DMS 273 (cell line): ENCODE data around the gene FBXO27.
A peak's percentile ranks its signal among the peaks of the same experiment; 100 is the strongest.
"Not testable (repeated sequence)": the region's sequence is repeated elsewhere in the genome, so short reads cannot be mapped to it uniquely, and the experiment has no call there.

Experiments used
- DNase-seq: peaks from one replicate; lab custom pipeline; 2025; ENCODE audit not compliant: unreplicated experiment; lab: John Stamatoyannopoulos, UW

The FBXO27 gene

DNA sequence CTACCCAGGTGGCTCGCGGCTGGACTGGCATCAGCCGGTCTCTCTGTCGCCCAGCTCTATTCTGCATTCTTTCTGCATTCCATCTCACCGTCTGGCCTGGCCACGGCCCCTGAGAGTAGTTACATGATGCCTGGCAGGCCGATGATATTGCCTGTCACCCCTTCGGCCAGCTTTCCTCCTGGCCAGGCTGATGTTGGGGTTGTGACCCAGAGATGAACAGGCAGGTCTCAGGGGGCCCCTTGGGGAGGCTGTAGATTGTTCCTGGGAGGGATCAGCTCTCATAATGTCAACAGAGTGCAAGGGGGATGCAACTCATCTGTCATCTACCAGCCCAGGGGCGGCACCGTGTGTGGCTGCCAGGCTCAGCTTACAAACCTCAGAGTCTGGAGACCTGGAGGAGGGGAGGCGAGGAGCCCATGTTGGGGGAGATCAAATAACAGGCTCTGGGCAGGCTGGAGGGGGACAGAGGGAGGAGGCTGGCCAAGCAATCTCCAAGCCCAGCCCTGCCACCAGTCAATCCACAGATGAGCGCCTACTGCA is 43.2 kb downstream of the FBXO27 start:
- DNase-seq = peak; percentile 88

DNA sequence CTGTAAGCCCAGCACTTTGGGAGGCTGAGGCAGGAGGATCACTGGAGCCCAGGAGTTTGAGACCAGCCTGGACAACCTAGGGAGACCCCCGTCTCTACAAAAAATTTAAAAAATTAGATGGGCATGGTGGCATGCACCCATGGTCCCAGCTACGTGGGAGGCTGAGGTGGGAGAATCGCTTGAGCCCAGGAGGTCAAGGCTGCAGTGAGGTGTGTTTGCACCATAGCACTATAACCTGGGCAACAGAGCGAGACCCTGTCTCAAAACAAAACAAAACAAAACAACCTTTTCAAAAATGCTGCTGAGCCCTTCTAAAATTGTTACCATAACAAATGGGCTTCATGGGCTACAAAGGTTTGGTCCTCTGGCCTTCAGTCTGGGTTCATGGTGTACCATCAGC is 43.7 kb downstream of the FBXO27 start:
- not testable (repeated sequence) for DNase-seq

DNA sequence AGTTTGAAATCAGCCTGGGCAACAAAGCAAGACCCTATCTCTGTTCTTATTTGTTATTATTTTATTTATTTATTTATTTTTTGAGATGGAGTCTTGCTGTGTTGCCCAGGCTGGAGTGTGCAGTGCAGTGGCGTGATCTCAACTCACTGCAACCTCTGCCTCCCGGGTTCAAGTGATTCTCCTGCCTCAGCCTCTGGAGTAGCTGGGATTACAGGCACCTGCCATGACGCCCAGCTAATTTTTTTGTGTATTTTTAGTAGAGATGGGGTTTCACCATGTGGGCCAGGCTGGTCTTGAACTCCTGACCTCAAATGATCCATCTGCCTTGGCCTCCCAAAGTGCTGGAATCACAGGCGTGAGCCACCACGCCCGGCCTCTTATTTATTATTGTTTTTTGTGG is 44.6 kb downstream of the FBXO27 start:
- not testable (repeated sequence) for DNase-seq

DNA sequence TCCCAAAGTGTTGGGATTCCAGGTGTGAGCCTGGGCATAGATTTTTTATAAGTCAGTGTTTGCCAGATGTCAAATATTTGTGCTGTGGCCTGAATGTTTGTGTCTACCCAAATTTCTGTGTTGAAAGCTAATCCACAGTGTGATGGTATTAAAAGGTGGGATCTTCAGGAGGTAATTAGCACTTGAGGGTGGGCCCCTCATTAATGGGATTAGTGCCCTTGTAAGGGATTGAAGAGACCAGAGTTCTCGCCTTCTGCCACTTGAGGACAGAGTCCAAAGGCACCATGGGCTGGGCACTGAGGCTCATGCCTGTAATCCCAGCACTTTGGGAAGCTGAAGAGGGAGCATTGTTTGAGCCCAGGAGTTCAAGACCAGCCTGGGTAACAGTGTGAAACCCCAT is 47.1 kb downstream of the FBXO27 start:
- no peak for DNase-seq

DNA sequence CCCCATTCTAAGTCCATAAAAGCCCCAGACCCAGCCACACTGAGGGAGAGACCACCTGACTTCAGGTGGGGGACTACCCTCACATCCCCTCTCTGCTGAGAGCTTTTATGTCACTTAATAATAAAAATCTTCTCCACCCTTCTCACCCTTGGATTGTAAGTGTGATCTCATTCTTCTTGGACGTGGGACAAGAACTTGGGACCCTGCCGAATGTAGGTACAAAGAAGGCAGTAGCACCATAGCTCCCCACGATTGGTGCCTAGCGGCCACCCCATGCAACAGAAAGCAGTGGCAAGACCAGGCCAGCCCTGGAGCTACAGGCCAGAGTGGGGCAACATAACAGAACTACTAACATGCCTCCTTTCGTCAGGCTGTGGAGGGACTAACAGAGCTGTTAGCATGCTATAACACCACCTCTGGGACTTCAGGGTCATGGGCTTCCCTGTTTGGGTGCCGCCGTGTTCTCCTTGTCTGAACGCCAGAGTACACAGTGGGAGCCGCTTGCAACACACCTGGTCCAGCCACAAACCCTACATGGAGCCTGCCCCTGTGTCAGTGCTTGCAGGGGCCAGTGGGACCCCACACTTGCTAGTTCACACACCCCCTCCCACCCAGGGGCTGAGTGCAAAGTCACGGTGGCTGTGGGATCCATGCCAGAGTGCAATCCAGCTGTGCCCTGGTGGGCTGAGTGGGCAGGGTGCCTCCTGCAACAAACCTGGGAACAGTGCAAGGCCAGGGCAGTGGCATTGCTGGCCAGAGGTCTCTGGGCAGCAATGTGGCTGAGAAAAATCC is 51.6 kb downstream of the FBXO27 start:
- DNase-seq = no peak

DNA sequence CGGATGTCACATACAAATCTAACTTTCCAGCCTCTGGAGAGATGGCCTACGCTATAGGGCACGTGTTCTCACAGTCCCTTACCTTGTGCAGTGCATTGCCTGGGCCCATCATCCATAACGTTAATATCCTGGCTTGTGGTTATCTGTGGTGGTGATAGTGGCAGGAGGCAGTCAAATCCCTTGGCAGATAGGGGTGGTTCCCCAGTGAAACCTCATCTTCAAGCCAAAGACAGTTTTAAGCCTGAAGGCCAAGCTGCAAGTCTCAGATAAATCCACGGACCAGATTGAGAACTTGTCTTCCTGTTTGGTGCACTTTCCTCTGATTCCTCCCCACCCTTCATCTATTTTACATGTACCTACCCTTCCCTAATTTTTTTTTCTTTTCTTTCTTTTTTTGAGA is 52.5 kb downstream of the FBXO27 start:
- DNase-seq = no peak

DNA sequence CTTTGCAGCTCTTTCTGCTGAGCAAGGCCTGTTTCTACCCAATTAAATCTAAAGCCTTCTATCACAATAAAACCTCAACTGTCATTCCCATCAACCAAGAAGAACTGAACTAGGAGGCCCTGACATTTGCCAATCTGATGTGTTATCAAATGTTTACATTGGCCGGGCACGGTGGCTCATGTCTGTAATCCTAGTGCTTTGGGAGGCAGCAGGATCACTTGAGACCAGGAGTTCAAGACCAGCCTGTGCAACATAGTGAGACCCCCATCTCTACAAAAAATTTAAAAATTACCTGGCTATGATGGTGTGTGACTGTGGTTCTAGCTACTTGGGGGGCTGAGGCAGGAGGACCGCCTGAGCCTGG is 54.0 kb downstream of the FBXO27 start:
- DNase-seq = no peak

DNA sequence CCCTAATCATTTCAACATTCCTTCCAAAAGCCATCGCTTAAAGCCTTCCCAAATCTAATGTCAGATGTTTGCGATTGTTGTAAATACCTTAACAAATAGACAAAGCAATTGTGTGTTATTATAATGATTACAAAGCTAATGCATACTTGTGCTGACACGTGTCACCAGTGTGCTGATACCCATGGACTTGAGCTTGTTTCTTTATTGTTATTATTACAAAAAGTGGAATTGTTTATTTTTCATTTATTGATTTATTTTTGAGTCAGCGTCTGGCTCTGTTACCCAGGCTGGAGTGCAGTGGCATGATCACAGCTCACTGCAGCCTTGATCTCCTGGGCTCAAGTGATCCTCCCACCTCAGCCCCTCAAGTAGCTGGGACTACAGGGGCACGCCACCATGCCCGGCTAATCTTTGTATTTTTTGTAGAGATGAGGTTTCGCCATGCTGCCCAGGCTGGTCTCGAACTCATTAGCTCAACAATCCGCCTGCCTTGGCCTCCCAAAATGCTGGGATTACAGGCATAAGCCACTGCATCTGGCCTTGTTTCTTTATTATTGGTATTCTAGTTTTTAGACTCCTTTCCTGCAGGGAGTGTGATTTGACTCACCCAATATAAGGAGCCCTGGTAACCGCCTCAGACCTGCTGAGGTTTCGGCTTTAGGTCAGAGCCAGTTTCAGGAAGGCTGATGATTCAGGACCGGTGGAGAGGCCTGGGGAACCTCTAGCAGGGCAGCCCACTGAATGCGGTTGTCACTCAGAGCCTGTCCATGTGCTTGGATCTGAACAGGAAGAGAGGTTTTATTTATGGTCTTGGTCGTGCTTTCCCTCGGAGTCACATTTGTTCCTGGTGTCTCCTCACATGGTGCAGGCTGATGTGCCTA is 54.7 kb downstream of the FBXO27 start:
- no peak for DNase-seq

DNA sequence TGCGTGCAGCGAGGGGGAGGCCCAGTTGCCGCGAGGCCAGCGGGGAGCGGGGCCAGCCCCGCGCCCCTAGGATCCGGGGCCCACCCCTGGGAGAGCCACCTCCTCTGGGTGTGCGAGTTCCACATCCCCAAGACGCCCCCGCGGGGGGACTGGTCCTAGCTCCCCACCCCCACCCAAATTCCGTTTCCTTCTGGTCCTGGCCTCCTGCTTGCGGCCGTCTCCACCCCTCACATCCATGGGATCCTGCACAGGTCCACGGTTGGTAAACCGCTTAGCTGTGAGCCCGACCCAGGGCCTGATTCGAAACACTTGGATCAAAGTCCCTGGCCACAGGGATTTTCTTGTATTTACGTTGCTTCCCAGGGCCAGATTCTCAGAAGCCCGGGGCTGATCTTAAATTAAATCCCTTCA is 56.5 kb downstream of the FBXO27 start:
- DNase-seq = peak; percentile 73

DNA sequence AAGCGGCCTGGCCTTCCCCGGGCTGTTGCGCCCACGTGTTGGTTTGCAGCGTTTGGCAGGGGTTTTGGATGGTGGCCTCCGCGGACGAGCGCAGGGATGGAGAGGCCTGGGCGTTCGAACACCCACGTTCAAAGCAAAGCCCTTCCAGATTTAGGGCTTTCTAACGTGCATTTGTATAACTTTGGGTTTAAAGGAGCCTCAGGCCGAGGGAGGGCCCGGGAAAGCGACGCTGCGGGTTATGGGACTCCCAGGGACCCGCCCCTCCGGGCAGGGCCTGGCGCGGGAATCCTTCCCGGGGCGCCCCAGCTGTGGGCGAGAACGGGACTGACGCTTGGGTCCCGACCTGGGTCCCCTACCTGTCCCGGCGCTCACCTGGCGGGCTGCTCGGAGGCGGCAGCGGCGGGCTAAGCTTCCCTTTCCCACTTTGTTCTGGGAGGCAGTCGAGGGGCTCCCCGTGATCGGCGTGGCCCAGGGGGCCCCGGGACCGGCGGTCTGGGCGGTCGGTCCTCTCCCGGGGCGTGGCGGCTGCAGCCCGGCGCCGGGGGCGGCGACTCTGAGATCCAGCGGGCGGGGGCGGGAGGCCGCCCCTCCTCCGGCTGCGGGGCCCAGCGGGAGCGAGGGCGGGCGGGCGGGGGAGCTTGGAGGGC is 57.0 kb downstream of the FBXO27 start, which contains the start of gene FBXO17:
FBXO17 (minus strand) TSS at position 529 of the 647 bp plus-strand sequence. CDS start 25,423 bp downstream, outside the sequence.
- DNase-seq = peak; percentile 91

DNA sequence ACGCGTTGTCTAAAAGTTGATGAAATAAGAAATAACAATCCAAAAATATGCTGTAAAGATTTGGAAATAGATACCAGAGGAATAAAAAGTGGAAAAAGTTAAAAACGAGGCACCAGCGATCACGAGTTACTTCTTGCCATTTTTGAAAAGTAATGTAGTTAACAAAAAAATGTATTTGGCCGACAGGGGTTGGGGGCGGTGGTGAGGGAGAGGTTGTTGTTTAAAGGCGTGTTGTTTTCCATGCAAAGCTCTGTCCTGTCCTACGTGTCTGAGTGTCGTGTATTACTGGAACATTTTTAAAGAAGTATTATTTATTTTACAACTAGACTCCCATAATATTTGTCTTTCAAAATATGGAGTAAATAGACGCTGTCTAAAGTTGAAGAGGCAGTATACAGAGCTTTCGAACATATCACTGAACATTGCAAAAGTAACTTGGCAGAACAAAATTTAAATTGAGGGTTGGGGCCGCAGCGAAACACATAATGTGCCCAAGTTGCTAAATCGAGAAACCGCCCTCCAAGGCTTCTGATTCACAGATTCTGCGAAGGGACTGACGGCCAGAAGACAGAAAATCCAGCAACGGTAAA is 57.6 kb downstream of the FBXO27 start:
- DNase-seq = peak; percentile 32
